C4-2B (cell line): Measurements from ENCODE around the gene DHRS1.

Experiments
- CTCF ChIP-seq: fragments of 450-650 bp; conservative IDR thresholded peaks from 2 replicates; pipeline ENCODE4 v1.5.1; 2017; ENCODE audit warnings: mild to moderate bottlenecking
- ZFX ChIP-seq: fragments of 450-650 bp; IDR thresholded peaks from 2 replicates; pipeline ENCODE4 v1.6.1; 2017

GRCh38 chr14:24273422-24273998 is 26.1 kb downstream of the DHRS1 start:
- TF ChIP-seq CTCF (no peak), ZFX (no peak)
